K562 (cell line): ENCODE results near the gene SMAD3. TPM values are rescaled to one million over a fixed set of nuclear protein-coding genes. Genes with fewer than 3 reads are reported as not detected.

Experiments used
- CREB3L1 ChIP-seq: fragments of 450-650 bp; IDR thresholded peaks from 2 replicates; pipeline ENCODE4 v1.6.1; 2014; ENCODE audit warnings: low read depth, mild to moderate bottlenecking, moderate library complexity, borderline replicate concordance
- ESRRA ChIP-seq: fragments of 450-650 bp; IDR thresholded peaks from 2 replicates; pipeline ENCODE4 v1.6.1; 2014; ENCODE audit warnings: low read depth, mild to moderate bottlenecking, moderate library complexity, borderline replicate concordance
- FOXK2 ChIP-seq, 2 experiments: fragments of 450-650 bp; IDR thresholded peaks in 1 of 2; conservative IDR thresholded peaks in 1 of 2; 2 replicates each; pipeline ENCODE4 v1.6.1; 2016; ENCODE audit warnings: low read depth in 2 of 2, mild to moderate bottlenecking in 1 of 2
- MAFK ChIP-seq: IDR thresholded peaks from 2 replicates; pipeline ENCODE4 v1.6.1; 2011; ENCODE audit warnings: low read length, improper control_type of control experiment
- MNT ChIP-seq, 2 experiments: fragments of 450-650 bp; conservative IDR thresholded peaks; 2 replicates each; pipeline ENCODE4 v1.6.1; 2017; ENCODE audit warnings: mild to moderate bottlenecking in 2 of 2, moderate library complexity in 2 of 2
- MYBL2 ChIP-seq, 2 experiments: fragments of 450-650 bp in 1 of 2; sonication (generic) in 1 of 2; formaldehyde crosslinking in 1 of 2; IDR thresholded peaks; 2 replicates each; pipeline versions ENCODE4 v1.6.1 to v1.8.1; 2017 to 2022; ENCODE audit warnings: borderline replicate concordance in 1 of 2, inconsistent platforms in 1 of 2, low read depth in 1 of 2, mild to moderate bottlenecking in 1 of 2, missing genetic modification reagents in 1 of 2, moderate library complexity in 1 of 2
- NFXL1 ChIP-seq: fragments of 450-650 bp; formaldehyde crosslinking; IDR thresholded peaks from 2 replicates; pipeline ENCODE4 v1.4.0; 2021; ENCODE audit warnings: mild to moderate bottlenecking
- SRSF3 ChIP-seq: fragments of 200-400 bp; formaldehyde crosslinking; IDR thresholded peaks from 2 replicates; pipeline ENCODE4 v1.6.1; 2016; ENCODE audit warnings: mild to moderate bottlenecking, low read length, moderate library complexity; ENCODE audit not compliant: insufficient read depth
- TBL1XR1 ChIP-seq, 2 experiments: IDR thresholded peaks; 2 replicates each; pipeline ENCODE4 v1.6.1; 2012; ENCODE audit warnings: improper control_type of control experiment in 2 of 2, low read length in 2 of 2, mild to moderate bottlenecking in 1 of 2
- polyA plus RNA-seq, 8 experiments: library from polyadenylated mRNA; depleted of rRNA in 4 of 8; stranded (reverse) in 5 of 8; unstranded in 3 of 8; fragments of >200 nt; fragmentation: Nextera tagmentation in 2 of 8; fragmentation: Illumina TruSeq in 1 of 8; extraction: Ambion mirVana in 2 of 8; extraction: Trizol in 1 of 8; gene quantifications; 2 replicates each; pipeline versions ENCODE4 v1.2.1 to v1.2.3, GENCODE V29; 2011 to 2014; ENCODE audit warnings: inconsistent platforms in 1 of 8, missing spikeins in 1 of 8
- total RNA-seq, 7 experiments: library from RNA; depleted of rRNA in 6 of 7; stranded (reverse); fragments of >200 nt in 6 of 7; fragmentation: Illumina TruSeq in 2 of 7; extraction: Trizol in 2 of 7; gene quantifications; 2 replicates each; pipeline versions ENCODE4 v1.2.1 to v1.2.3, GENCODE V29; 2011 to 2021; ENCODE audit warnings: low replicate concordance in 1 of 7
- TF ChIP-seq, protein P1 (sequence below): fragments of 450-650 bp; formaldehyde crosslinking; IDR thresholded peaks from 2 replicates; pipeline ENCODE4 v1.4.0; 2022; ENCODE audit warnings: missing genetic modification characterization
- TF ChIP-seq, protein P2 (sequence below): fragments of 250-450 bp; sonication (Bioruptor Pico); IDR thresholded peaks from 2 replicates; pipeline ENCODE4 v1.5.0; 2021; ENCODE audit warnings: mild to moderate bottlenecking, moderate library complexity
- TF ChIP-seq, protein P3 (sequence below), 2 experiments: fragments of 450-650 bp; IDR thresholded peaks; 2 replicates each; pipeline ENCODE4 v1.6.1; 2018; ENCODE audit warnings: mild to moderate bottlenecking in 2 of 2, low read depth in 1 of 2; ENCODE audit not compliant: partially characterized antibody in 2 of 2

The SMAD3 gene
- total and polyA plus RNA-seq, 9 of the 15 experiments (the other 6 are each of a cell fraction or from before 2014, with no cell fraction given), result 4.3 to 39.2 (median 11.1) TPM

GRCh38 chr15:67091071-67091979, 25.9 kb downstream of the SMAD3 start (continued):
- TF ChIP-seq, protein P1, sequence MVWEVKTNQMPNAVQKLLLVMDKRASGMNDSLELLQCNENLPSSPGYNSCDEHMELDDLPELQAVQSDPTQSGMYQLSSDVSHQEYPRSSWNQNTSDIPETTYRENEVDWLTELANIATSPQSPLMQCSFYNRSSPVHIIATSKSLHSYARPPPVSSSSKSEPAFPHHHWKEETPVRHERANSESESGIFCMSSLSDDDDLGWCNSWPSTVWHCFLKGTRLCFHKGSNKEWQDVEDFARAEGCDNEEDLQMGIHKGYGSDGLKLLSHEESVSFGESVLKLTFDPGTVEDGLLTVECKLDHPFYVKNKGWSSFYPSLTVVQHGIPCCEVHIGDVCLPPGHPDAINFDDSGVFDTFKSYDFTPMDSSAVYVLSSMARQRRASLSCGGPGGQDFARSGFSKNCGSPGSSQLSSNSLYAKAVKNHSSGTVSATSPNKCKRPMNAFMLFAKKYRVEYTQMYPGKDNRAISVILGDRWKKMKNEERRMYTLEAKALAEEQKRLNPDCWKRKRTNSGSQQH (CRISPR knock-in tag), result peak; percentile 85
- TF ChIP-seq ESRRA (peak; percentile 96), TBL1XR1 (IDR thresholded peaks at IDR 0.05; ENCODE audit: low read length in 2 of 2) (peak; percentile 83 to 92; a peak in 3 of 4 replicates), CREB3L1 (peak; percentile 48; the same call in 1 of the 2 replicates), MAFK (peak; percentile 53), MNT (conservative IDR thresholded peaks at IDR 0.05) (peak in 1 of 2 experiments; percentile 84; a peak in 3 of 4 replicates), MYBL2 (IDR thresholded peaks at IDR 0.05; ENCODE audit: low read depth) (no peak), MYBL2 (CRISPR knock-in tag; IDR thresholded peaks at IDR 0.05; ENCODE audit: borderline replicate concordance) (no peak), FOXK2 (conservative IDR thresholded peaks at IDR 0.05 in 1 of 2, IDR thresholded peaks at IDR 0.05 in 1 of 2; ENCODE audit: low read depth in 2 of 2) (peak; percentile 93 to 97), SRSF3 (no peak), NFXL1 (CRISPR knock-in tag) (no peak)
- TF ChIP-seq, protein P2, sequence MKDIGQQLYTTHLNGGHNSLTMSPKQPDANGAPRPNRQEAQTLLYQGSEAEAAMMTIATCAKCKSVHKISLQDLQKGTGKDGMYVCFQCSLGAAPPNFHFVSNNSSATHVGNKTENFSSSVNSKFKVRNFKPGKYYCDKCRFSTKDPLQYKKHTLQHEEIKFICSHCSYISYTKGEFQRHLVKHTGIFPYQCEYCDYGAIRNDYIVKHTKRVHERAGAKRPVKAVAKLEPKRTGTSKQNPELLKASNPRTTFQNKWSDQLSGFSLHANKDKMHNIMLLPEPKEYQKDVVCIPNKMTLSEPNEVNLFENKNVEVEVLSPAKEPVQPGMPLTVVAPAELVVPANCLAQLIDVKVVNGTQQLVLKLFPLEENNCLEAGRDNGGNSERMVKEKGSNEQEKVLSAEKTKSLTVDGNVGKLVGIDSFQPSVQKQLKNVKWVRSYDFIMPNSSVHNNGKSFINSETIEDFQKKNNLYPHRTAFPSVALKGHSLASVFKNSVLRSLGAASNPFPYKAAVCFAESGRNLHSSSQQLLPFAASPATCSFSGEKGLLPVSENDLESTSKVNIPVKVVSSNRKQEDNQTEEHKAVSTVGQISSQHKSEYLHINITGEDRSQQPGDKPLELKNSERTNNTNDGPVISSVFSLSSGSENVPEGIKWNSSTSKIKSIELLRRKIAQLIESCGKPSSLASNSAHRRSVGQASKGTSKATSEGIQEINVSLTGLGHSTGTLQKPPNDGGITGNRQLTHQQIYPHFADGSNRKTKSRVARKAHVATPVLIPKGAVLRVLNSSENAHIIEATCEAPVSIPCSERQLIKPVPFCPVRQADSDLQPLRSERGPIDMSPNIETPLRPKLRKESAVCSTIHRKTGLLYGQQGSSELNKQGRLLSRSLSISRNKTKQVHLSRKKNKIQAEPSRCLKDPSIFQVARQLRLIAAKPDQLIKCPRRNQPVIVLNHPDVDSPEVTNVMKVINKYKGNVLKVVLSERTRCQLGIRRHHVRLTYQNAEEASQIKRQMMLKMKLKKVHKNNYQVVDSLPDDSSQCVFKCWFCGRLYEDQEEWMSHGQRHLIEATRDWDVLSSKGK (CRISPR knock-in tag), result no peak
- TF ChIP-seq, protein P3, sequence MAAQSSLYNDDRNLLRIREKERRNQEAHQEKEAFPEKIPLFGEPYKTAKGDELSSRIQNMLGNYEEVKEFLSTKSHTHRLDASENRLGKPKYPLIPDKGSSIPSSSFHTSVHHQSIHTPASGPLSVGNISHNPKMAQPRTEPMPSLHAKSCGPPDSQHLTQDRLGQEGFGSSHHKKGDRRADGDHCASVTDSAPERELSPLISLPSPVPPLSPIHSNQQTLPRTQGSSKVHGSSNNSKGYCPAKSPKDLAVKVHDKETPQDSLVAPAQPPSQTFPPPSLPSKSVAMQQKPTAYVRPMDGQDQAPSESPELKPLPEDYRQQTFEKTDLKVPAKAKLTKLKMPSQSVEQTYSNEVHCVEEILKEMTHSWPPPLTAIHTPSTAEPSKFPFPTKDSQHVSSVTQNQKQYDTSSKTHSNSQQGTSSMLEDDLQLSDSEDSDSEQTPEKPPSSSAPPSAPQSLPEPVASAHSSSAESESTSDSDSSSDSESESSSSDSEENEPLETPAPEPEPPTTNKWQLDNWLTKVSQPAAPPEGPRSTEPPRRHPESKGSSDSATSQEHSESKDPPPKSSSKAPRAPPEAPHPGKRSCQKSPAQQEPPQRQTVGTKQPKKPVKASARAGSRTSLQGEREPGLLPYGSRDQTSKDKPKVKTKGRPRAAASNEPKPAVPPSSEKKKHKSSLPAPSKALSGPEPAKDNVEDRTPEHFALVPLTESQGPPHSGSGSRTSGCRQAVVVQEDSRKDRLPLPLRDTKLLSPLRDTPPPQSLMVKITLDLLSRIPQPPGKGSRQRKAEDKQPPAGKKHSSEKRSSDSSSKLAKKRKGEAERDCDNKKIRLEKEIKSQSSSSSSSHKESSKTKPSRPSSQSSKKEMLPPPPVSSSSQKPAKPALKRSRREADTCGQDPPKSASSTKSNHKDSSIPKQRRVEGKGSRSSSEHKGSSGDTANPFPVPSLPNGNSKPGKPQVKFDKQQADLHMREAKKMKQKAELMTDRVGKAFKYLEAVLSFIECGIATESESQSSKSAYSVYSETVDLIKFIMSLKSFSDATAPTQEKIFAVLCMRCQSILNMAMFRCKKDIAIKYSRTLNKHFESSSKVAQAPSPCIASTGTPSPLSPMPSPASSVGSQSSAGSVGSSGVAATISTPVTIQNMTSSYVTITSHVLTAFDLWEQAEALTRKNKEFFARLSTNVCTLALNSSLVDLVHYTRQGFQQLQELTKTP (IDR thresholded peaks at IDR 0.05; ENCODE audit: low read depth in 1 of 2, partially characterized antibody in 2 of 2), result peak; percentile 63 to 81
